ENCODE data around the gene KLK4.

The KLK4 gene

DNA sequence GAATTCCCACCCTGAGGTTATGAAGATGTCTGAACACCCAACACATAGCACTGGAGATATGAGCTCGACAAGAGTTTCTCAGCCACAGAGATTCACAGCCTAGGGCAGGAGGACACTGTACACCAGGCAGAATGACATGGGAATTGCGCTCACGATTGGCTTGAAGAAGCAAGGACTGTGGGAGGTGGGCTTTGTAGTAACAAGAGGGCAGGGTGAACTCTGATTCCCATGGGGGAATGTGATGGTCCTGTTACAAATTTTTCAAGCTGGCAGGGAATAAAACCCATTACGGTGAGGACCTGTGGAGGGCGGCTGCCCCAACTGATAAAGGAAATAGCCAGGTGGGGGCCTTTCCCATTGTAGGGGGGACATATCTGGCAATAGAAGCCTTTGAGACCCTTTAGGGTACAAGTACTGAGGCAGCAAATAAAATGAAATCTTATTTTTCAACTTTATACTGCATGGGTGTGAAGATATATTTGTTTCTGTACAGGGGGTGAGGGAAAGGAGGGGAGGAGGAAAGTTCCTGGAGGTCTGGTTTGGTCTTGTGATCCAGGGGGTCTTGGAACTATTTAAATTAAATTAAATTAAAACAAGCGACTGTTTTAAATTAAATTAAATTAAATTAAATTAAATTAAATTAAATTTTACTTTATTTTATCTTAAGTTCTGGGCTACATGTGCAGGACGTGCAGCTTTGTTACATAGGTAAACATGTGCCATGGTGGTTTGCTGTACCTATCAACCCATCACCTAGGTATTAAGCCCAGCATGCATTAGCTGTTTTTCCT lies 49.5 kb downstream of the KLK4 start:
- Histone ChIP-seq H3K18ac (ENCODE audit: low read depth in 1 of 2, low read length in 2 of 2) (no peak overlapping the region), H3K27me3 (ENCODE audit: control insufficient read depth in 1 of 2, insufficient read depth in 1 of 2, low read length in 2 of 2) (peaks cover 0 to 47% of the 10 kb centered on the region in 2 experiments), H3K4me3 (ENCODE audit: insufficient read depth in 1 of 2, low read depth in 1 of 2, low read length in 2 of 2) (no peak overlapping the region), H3K36me3 (ENCODE audit: control insufficient read depth in 1 of 2, insufficient read depth in 2 of 2, low read depth in 1 of 2, low read length in 2 of 2) (no peaks in the 10 kb centered on the region), H3K9ac (ENCODE audit: low read length) (no peak overlapping the region), H3K4me1 (ENCODE audit: control insufficient read depth, insufficient read depth, low read depth, low read length) (no peaks in the 10 kb centered on the region), H3K14ac (ENCODE audit: low read length in 2 of 2) (no peak overlapping the region), H2AK5ac (ENCODE audit: low read length, severe bottlenecking) (no peak overlapping the region), H4K91ac (ENCODE audit: low read length) (no peak overlapping the region), H3K4me2 (ENCODE audit: low read length, poor library complexity, severe bottlenecking) (no peak overlapping the region), H2AFZ (ENCODE audit: low read depth, low read length) (no peak overlapping the region), H3K9me3 (ENCODE audit: control insufficient read depth, low read length) (peaks cover 3% of the 10 kb centered on the region), H2BK15ac (ENCODE audit: low read depth, poor library complexity, severe bottlenecking) (no peak overlapping the region), H3K79me1 (replicated peaks; ENCODE audit: low read length, poor library complexity, severe bottlenecking) (no peaks in the 10 kb centered on the region), H3K27ac (ENCODE audit: low read length, poor library complexity, severe bottlenecking) (no peak overlapping the region), H3K23ac (ENCODE audit: low read length in 2 of 2) (no peak overlapping the region), H3K4ac (ENCODE audit: low read depth in 1 of 2, low read length in 2 of 2) (no peak overlapping the region), H4K8ac (ENCODE audit: low read length) (no peak overlapping the region), H2BK120ac (ENCODE audit: low read depth, low read length) (no peak overlapping the region), H2BK5ac (ENCODE audit: low read depth, low read length, poor library complexity, severe bottlenecking) (no peak overlapping the region), H2BK12ac (ENCODE audit: low read length in 2 of 2) (no peak overlapping the region)
- 76% methylated on average over 6 of the region's 7 CpGs for WGBS
- no peak for DNase-seq

DNA sequence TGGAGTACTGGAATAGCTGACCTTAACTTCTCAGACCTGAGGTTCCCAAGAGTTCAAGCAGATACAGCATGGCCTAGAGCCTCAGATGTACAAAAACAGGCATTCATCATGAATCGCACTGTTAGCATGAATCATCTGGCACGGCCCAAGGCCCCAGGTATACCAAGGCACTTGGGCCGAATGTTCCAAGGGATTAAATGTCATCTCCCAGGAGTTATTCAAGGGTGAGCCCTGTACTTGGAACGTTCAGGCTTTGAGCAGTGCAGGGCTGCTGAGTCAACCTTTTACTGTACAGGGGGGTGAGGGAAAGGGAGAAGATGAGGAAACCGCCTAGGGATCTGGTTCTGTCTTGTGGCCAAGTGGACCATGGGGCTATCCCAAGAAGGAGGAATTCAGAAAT lies 50.2 kb downstream of the KLK4 start:
- H3K27ac ChIP-seq (ENCODE audit: low read length, poor library complexity, severe bottlenecking), result no peak overlapping the region
- no peak overlapping the region for H4K91ac ChIP-seq (ENCODE audit: low read length)
- no peak overlapping the region for H2AK5ac ChIP-seq (ENCODE audit: low read length, severe bottlenecking)
- no peak overlapping the region for H2BK120ac ChIP-seq (ENCODE audit: low read depth, low read length)
- H3K27me3 ChIP-seq (ENCODE audit: control insufficient read depth in 1 of 2, insufficient read depth in 1 of 2, low read length in 2 of 2), result peaks cover 0 to 49% of the 10 kb centered on the region in 2 experiments
- H3K18ac ChIP-seq (ENCODE audit: low read depth in 1 of 2, low read length in 2 of 2), result no peak overlapping the region
- H2BK12ac ChIP-seq (ENCODE audit: low read length in 2 of 2), result no peak overlapping the region
- H2AFZ ChIP-seq (ENCODE audit: low read depth, low read length), result no peak overlapping the region
- H3K9me3 ChIP-seq (ENCODE audit: control insufficient read depth, low read length), result peaks cover 3% of the 10 kb centered on the region
- H3K23ac ChIP-seq (ENCODE audit: low read length in 2 of 2), result no peak overlapping the region
- H3K4me2 ChIP-seq (ENCODE audit: low read length, poor library complexity, severe bottlenecking), result no peak overlapping the region
- no peak overlapping the region for H2BK5ac ChIP-seq (ENCODE audit: low read depth, low read length, poor library complexity, severe bottlenecking)
- no peak for DNase-seq
- H3K9ac ChIP-seq (ENCODE audit: low read length), result no peak overlapping the region
- H3K4me3 ChIP-seq (ENCODE audit: insufficient read depth in 1 of 2, low read depth in 1 of 2, low read length in 2 of 2), result no peak overlapping the region
- H3K79me1 ChIP-seq (replicated peaks; ENCODE audit: low read length, poor library complexity, severe bottlenecking), result no peaks in the 10 kb centered on the region
- H3K14ac ChIP-seq (ENCODE audit: low read length in 2 of 2), result no peak overlapping the region
- WGBS, result 52% methylated on average over 5 of the region's 5 CpGs
- H2BK15ac ChIP-seq (ENCODE audit: low read depth, poor library complexity, severe bottlenecking), result no peak overlapping the region
- no peak overlapping the region for H3K4ac ChIP-seq (ENCODE audit: low read depth in 1 of 2, low read length in 2 of 2)
- no peaks in the 10 kb centered on the region for H3K4me1 ChIP-seq (ENCODE audit: control insufficient read depth, insufficient read depth, low read depth, low read length)
- no peaks in the 10 kb centered on the region for H3K36me3 ChIP-seq (ENCODE audit: control insufficient read depth in 1 of 2, insufficient read depth in 2 of 2, low read depth in 1 of 2, low read length in 2 of 2)
- no peak overlapping the region for H4K8ac ChIP-seq (ENCODE audit: low read length)

DNA sequence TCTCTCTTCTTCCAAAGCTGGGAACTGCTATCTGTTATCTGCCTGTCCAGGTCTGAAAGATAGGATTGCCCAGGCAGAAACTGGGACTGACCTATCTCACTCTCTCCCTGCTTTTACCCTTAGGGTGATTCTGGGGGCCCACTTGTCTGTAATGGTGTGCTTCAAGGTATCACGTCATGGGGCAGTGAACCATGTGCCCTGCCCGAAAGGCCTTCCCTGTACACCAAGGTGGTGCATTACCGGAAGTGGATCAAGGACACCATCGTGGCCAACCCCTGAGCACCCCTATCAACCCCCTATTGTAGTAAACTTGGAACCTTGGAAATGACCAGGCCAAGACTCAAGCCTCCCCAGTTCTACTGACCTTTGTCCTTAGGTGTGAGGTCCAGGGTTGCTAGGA lies 51.3 kb downstream of the KLK4 start:
- no peak overlapping the region for H3K4ac ChIP-seq (ENCODE audit: low read depth in 1 of 2, low read length in 2 of 2)
- no peak overlapping the region for H4K91ac ChIP-seq (ENCODE audit: low read length)
- no peak for DNase-seq
- no peak overlapping the region for H2BK120ac ChIP-seq (ENCODE audit: low read depth, low read length)
- H3K9me3 ChIP-seq (ENCODE audit: control insufficient read depth, low read length), result peaks cover 3% of the 10 kb centered on the region
- H3K4me1 ChIP-seq (ENCODE audit: control insufficient read depth, insufficient read depth, low read depth, low read length), result no peaks in the 10 kb centered on the region
- H2BK5ac ChIP-seq (ENCODE audit: low read depth, low read length, poor library complexity, severe bottlenecking), result no peak overlapping the region
- no peaks in the 10 kb centered on the region for H3K36me3 ChIP-seq (ENCODE audit: control insufficient read depth in 1 of 2, insufficient read depth in 2 of 2, low read depth in 1 of 2, low read length in 2 of 2)
- no peak overlapping the region for H3K9ac ChIP-seq (ENCODE audit: low read length)
- no peak overlapping the region for H3K23ac ChIP-seq (ENCODE audit: low read length in 2 of 2)
- no peak overlapping the region for H3K4me2 ChIP-seq (ENCODE audit: low read length, poor library complexity, severe bottlenecking)
- no peak overlapping the region for H2AK5ac ChIP-seq (ENCODE audit: low read length, severe bottlenecking)
- WGBS, result 36% methylated on average over 4 of the region's 4 CpGs
- H2BK12ac ChIP-seq (ENCODE audit: low read length in 2 of 2), result no peak overlapping the region
- H3K14ac ChIP-seq (ENCODE audit: low read length in 2 of 2), result no peak overlapping the region
- H3K18ac ChIP-seq (ENCODE audit: low read depth in 1 of 2, low read length in 2 of 2), result no peak overlapping the region
- H4K8ac ChIP-seq (ENCODE audit: low read length), result no peak overlapping the region
- peaks cover 0 to 58% of the 10 kb centered on the region in 2 experiments for H3K27me3 ChIP-seq (ENCODE audit: control insufficient read depth in 1 of 2, insufficient read depth in 1 of 2, low read length in 2 of 2)
- H3K27ac ChIP-seq (ENCODE audit: low read length, poor library complexity, severe bottlenecking), result no peak overlapping the region
- no peak overlapping the region for H3K4me3 ChIP-seq (ENCODE audit: insufficient read depth in 1 of 2, low read depth in 1 of 2, low read length in 2 of 2)
- no peaks in the 10 kb centered on the region for H3K79me1 ChIP-seq (replicated peaks; ENCODE audit: low read length, poor library complexity, severe bottlenecking)
- H2AFZ ChIP-seq (ENCODE audit: low read depth, low read length), result no peak overlapping the region
- no peak overlapping the region for H2BK15ac ChIP-seq (ENCODE audit: low read depth, poor library complexity, severe bottlenecking)

DNA sequence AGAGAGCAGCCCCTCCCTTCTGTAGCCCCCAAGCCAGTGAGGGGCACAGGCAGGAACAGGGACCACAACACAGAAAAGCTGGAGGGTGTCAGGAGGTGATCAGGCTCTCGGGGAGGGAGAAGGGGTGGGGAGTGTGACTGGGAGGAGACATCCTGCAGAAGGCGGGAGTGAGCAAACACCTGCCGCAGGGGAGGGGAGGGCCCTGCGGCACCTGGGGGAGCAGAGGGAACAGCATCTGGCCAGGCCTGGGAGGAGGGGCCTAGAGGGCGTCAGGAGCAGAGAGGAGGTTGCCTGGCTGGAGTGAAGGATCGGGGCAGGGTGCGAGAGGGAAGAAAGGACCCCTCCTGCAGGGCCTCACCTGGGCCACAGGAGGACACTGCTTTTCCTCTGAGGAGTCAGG lies 52.3 kb downstream of the KLK4 start:
- Histone ChIP-seq H2BK15ac (ENCODE audit: low read depth, poor library complexity, severe bottlenecking) (no peak overlapping the region), H3K23ac (ENCODE audit: low read length in 2 of 2) (no peak overlapping the region), H3K79me1 (replicated peaks; ENCODE audit: low read length, poor library complexity, severe bottlenecking) (no peaks in the 10 kb centered on the region), H2BK12ac (ENCODE audit: low read length in 2 of 2) (no peak overlapping the region), H2BK5ac (ENCODE audit: low read depth, low read length, poor library complexity, severe bottlenecking) (no peak overlapping the region), H3K27ac (ENCODE audit: low read length, poor library complexity, severe bottlenecking) (no peak overlapping the region), H2AK5ac (ENCODE audit: low read length, severe bottlenecking) (no peak overlapping the region), H3K4me1 (ENCODE audit: control insufficient read depth, insufficient read depth, low read depth, low read length) (no peaks in the 10 kb centered on the region), H3K36me3 (ENCODE audit: control insufficient read depth in 1 of 2, insufficient read depth in 2 of 2, low read depth in 1 of 2, low read length in 2 of 2) (no peaks in the 10 kb centered on the region), H3K9me3 (ENCODE audit: control insufficient read depth, low read length) (peaks cover 3% of the 10 kb centered on the region), H3K9ac (ENCODE audit: low read length) (no peak overlapping the region), H2AFZ (ENCODE audit: low read depth, low read length) (peak overlapping the region; percentile 7), H3K4ac (ENCODE audit: low read depth in 1 of 2, low read length in 2 of 2) (no peak overlapping the region), H3K27me3 (ENCODE audit: control insufficient read depth in 1 of 2, insufficient read depth in 1 of 2, low read length in 2 of 2) (peaks cover 0 to 63% of the 10 kb centered on the region in 2 experiments), H3K14ac (ENCODE audit: low read length in 2 of 2) (no peak overlapping the region), H4K8ac (ENCODE audit: low read length) (no peak overlapping the region), H3K4me2 (ENCODE audit: low read length, poor library complexity, severe bottlenecking) (no peak overlapping the region), H2BK120ac (ENCODE audit: low read depth, low read length) (no peak overlapping the region), H3K4me3 (ENCODE audit: insufficient read depth in 1 of 2, low read depth in 1 of 2, low read length in 2 of 2) (no peak overlapping the region), H3K18ac (ENCODE audit: low read depth in 1 of 2, low read length in 2 of 2) (no peak overlapping the region), H4K91ac (ENCODE audit: low read length) (no peak overlapping the region)
- DNase-seq, result no peak
- WGBS, result 44% methylated on average over 7 of the region's 7 CpGs

Data from mesenchymal stem cell (in vitro differentiated cells and primary cell).